Measurements from ENCODE around the gene TMEM273. TPM values are rescaled to one million over a fixed set of nuclear protein-coding genes. Genes with fewer than 3 reads are reported as not detected.

TMEM273 gene
- total RNA-seq, 6 experiments from 2014 or later, result 0.86 to 5.3 (median 2.3) TPM

- no peaks in the 10 kb centered on the region for H3K9me3 ChIP-seq
- no peaks in the 10 kb centered on the region for H3K4me1 ChIP-seq
- no peaks in the 10 kb centered on the region for H3K36me3 ChIP-seq
- intact Hi-C loops (cut with DNase I), result loop anchor here in 1 of 2 donors (5.0 kb wide), 1 partner anchor 186 kb away; no protein-coding TSS in a partner anchor
- TF ChIP-seq CTCF (IDR thresholded peaks at IDR 0.05) (no peak), POLR2A (IDR thresholded peaks at IDR 0.05) (no peak)
- H3K27ac ChIP-seq, result no peak overlapping the region
- WGBS (ENCODE audit: insufficient coverage, low coverage, low lambda C conversion rate, missing lambda C conversion rate), result 71% methylated on average over 5 of the region's 8 CpGs
- DNase-seq (no peak), ATAC-seq (no peak)
- H3K27me3 ChIP-seq, result no peaks in the 10 kb centered on the region
- H3K4me3 ChIP-seq, result no peak overlapping the region
Observed at GRCh38 chr10:49162761-49163310, 25.4 kb downstream of the TMEM273 start.

DNA sequence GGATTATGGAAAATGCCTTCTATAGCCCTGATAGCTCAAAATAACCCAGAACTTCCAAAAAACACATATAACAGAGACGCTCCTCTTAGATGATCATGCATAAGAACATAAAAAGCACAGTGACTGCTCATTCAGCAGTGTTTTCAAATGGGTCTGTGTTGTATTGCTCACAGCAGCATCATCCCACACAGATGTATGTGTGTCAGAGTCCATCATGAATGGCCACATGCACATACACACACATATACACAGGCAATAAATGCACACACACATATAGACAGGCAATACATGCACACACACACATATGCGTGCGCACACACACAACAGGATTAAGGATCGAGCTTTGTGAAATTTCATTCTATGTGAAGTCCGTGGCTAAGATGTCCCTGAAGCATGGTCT is 26.1 kb downstream of the TMEM273 start:
- no peak for ATAC-seq
- Histone ChIP-seq H3K36me3 (no peaks in the 10 kb centered on the region), H3K27ac (no peak overlapping the region), H3K27me3 (no peaks in the 10 kb centered on the region), H3K4me1 (no peaks in the 10 kb centered on the region), H3K9me3 (no peaks in the 10 kb centered on the region), H3K4me3 (no peak overlapping the region)
- no peak for DNase-seq
- WGBS (ENCODE audit: insufficient coverage, low coverage, low lambda C conversion rate, missing lambda C conversion rate), result 73% methylated on average over 5 of the region's 5 CpGs
- TF ChIP-seq CTCF (IDR thresholded peaks at IDR 0.05) (no peak), POLR2A (IDR thresholded peaks at IDR 0.05) (no peak)
- intact Hi-C loops (cut with DNase I), result loop anchor here in 1 of 2 donors (5.0 kb wide), 1 partner anchor 185 kb away; no protein-coding TSS in a partner anchor

DNA sequence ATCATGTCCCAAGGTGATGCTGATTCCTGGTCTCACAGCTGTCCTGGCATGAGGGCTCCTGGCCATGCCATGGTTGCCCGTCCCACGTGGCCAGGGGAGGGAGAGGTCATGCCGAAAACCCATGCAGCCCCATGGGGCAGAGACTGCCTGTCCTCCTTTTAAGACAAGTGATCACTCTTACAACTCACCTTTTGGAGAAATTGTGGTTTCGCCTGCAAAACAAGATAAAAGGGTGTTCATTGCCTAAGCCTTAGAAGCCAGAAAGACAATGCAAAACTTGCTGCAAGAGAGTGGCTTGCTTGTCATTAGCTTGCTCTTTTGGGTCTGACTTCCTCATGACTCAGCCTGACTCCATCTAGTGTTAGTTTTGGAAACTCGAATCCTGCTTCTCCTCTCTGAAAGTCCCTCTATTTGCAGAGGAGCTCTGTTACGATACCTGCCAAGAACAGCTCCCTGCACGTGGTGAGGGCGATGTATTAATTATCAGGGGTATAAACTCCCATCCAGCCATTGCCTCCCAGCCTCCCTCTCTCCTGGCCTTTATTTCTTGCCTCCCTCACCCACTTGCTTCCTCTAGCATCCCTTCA is 26.7 kb downstream of the TMEM273 start:
- no peaks in the 10 kb centered on the region for H3K9me3 ChIP-seq
- no peaks in the 10 kb centered on the region for H3K4me1 ChIP-seq
- intact Hi-C loops (cut with DNase I), result loop anchor here in 1 of 2 donors (5.0 kb wide), 1 partner anchor 184 kb away; no protein-coding TSS in a partner anchor
- H3K27me3 ChIP-seq, result no peaks in the 10 kb centered on the region
- ATAC-seq, result peak; percentile 61 to 88 (median 78)
- no peak for DNase-seq
- no peaks in the 10 kb centered on the region for H3K36me3 ChIP-seq
- H3K4me3 ChIP-seq, result no peak overlapping the region
- TF ChIP-seq POLR2A (IDR thresholded peaks at IDR 0.05) (no peak), CTCF (IDR thresholded peaks at IDR 0.05) (peak; percentile 42 to 53 (median 46))
- WGBS (ENCODE audit: insufficient coverage, low coverage, low lambda C conversion rate, missing lambda C conversion rate), result 40% methylated on average over 8 of the region's 8 CpGs
- H3K27ac ChIP-seq, result no peak overlapping the region

DNA sequence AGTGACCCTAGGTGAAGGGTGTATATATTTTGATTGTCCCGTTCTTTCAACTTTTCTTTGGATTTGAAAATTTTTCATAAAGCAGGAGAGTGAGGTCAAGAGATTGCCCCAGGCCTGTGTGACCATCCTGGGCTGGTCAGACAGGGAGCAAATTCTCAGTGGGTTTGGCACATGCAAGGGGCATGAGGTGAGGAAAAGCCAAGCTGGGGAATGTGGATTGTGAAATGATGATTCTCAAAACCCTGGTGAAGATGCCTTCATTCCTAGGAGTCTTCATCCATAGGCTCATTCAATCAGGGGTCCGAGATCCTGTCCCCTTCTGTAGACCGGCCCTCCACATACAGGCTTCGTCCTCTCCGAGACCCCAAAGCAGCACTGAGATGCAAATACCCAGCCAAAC is 27.4 kb downstream of the TMEM273 start:
- H3K27ac ChIP-seq, result no peak overlapping the region
- no peak overlapping the region for H3K4me3 ChIP-seq
- no peak for DNase-seq
- no peaks in the 10 kb centered on the region for H3K9me3 ChIP-seq
- H3K27me3 ChIP-seq, result no peaks in the 10 kb centered on the region
- no peak for ATAC-seq
- no peaks in the 10 kb centered on the region for H3K4me1 ChIP-seq
- TF ChIP-seq CTCF (IDR thresholded peaks at IDR 0.05) (no peak), POLR2A (IDR thresholded peaks at IDR 0.05) (no peak)
- intact Hi-C loops (cut with DNase I), result loop anchor here in 1 of 2 donors (5.0 kb wide), 1 partner anchor 184 kb away; no protein-coding TSS in a partner anchor
- H3K36me3 ChIP-seq, result no peaks in the 10 kb centered on the region
- 73% methylated on average over 1 of the region's 5 CpGs for WGBS (ENCODE audit: insufficient coverage, low coverage, low lambda C conversion rate, missing lambda C conversion rate)
